ENCODE results near the gene CD22. TPM values are rescaled to one million over a fixed set of nuclear protein-coding genes. Genes with fewer than 3 reads are reported as not detected.

Gene CD22
- total and polyA plus RNA-seq, 2 of the 4 experiments (the other 2 are of a cell fraction): 0.18 to 0.22 TPM

- H3K4me3 ChIP-seq (ENCODE audit: insufficient read depth, low read depth, low read length): no peak overlapping the region
- no peak for ATAC-seq (ENCODE audit: low read depth)
These were observed 29.3 kb upstream of the CD22 start for GRCh38 chr19:35299523-35300338.

More at GRCh38 chr19:35299523-35300338, 29.3 kb upstream of the CD22 start:
- in situ Hi-C loops (cut with MboI; ENCODE audit: low sequenced_read_pairs) (no loop called here), dilution Hi-C loops (cut with HindIII; ENCODE audit: low sequenced_read_pairs, unreplicated experiment) (no loop called here), intact Hi-C loops (cut with micrococcal nuclease) (no loop called here)
- WGBS, 2 experiments (ENCODE audit: extremely low coverage in 2 of 2, insufficient read length in 1 of 2): 49% methylated on average over 23 of the region's 55 CpGs; no CpG with 5 or more reads in 1 of the 2 experiments
- H3K4ac ChIP-seq (ENCODE audit: low read depth, low read length): no peak overlapping the region
- no peaks in the 10 kb centered on the region for H3K36me3 ChIP-seq (ENCODE audit: control insufficient read depth, insufficient read depth, low read length)
- TF ChIP-seq MAZ (IDR thresholded peaks at IDR 0.05; ENCODE audit: borderline replicate concordance, low read depth, low read length) (no peak), BHLHE40 (IDR thresholded peaks at IDR 0.05; ENCODE audit: low read depth, low read length) (no peak), RAD21 (IDR thresholded peaks at IDR 0.05; ENCODE audit: low read length) (no peak), NFE2L2 (IDR thresholded peaks at IDR 0.05; ENCODE audit: low read depth, low read length) (no peak), MXI1 (IDR thresholded peaks at IDR 0.05; ENCODE audit: borderline replicate concordance, low read depth, low read length) (no peak), POLR2A (IDR thresholded peaks at IDR 0.05; ENCODE audit: low read depth, low read length) (no peak)
- TF ChIP-seq, protein P1, sequence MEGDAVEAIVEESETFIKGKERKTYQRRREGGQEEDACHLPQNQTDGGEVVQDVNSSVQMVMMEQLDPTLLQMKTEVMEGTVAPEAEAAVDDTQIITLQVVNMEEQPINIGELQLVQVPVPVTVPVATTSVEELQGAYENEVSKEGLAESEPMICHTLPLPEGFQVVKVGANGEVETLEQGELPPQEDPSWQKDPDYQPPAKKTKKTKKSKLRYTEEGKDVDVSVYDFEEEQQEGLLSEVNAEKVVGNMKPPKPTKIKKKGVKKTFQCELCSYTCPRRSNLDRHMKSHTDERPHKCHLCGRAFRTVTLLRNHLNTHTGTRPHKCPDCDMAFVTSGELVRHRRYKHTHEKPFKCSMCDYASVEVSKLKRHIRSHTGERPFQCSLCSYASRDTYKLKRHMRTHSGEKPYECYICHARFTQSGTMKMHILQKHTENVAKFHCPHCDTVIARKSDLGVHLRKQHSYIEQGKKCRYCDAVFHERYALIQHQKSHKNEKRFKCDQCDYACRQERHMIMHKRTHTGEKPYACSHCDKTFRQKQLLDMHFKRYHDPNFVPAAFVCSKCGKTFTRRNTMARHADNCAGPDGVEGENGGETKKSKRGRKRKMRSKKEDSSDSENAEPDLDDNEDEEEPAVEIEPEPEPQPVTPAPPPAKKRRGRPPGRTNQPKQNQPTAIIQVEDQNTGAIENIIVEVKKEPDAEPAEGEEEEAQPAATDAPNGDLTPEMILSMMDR (conservative IDR thresholded peaks at IDR 0.05; ENCODE audit: low read depth, low read length): no peak
- ChIA-PET CTCF (no interaction called here), POLR2A (ENCODE audit: unreplicated experiment) (no interaction called here)
- no peak overlapping the region for H2BK120ac ChIP-seq (ENCODE audit: low read depth, low read length)
- no peak overlapping the region for H4K91ac ChIP-seq (ENCODE audit: insufficient read depth, low read depth, low read length)
- no peak overlapping the region for H2BK5ac ChIP-seq (ENCODE audit: low read depth, low read length, poor library complexity, severe bottlenecking)
- no TSS peak for BruUV-seq (replicated peaks)
- no peak overlapping the region for H2AK5ac ChIP-seq (ENCODE audit: low read depth, low read length)
- H3K23ac ChIP-seq (ENCODE audit: low read depth, low read length): no peak overlapping the region
- no peak overlapping the region for H3K56ac ChIP-seq (ENCODE audit: extremely low read depth, insufficient read depth, low read length)
- no peak overlapping the region for H4K5ac ChIP-seq (ENCODE audit: low read depth, low read length)
- H3K4me1 ChIP-seq (ENCODE audit: control insufficient read depth, insufficient read depth, low read length): no peaks in the 10 kb centered on the region
- no peak overlapping the region for H3K9ac ChIP-seq (ENCODE audit: low read depth, low read length)
- H3K27me3 ChIP-seq (ENCODE audit: control insufficient read depth, insufficient read depth, low read length): peaks cover 6% of the 10 kb centered on the region
- no peaks in the 10 kb centered on the region for H4K20me1 ChIP-seq (ENCODE audit: insufficient read depth, low read length)
- H2BK15ac ChIP-seq (ENCODE audit: low read depth, low read length): no peak overlapping the region
- no peak overlapping the region for H3K4me2 ChIP-seq (ENCODE audit: low read depth, low read length)
- H4K8ac ChIP-seq (ENCODE audit: low read depth in 2 of 2, low read length in 2 of 2): no peak overlapping the region
- no peak for DNase-seq
- H3K18ac ChIP-seq (ENCODE audit: low read depth, low read length): no peak overlapping the region
- no peaks in the 10 kb centered on the region for H3K79me1 ChIP-seq (ENCODE audit: low read depth in 1 of 2, low read length in 2 of 2)
- H2BK20ac ChIP-seq (ENCODE audit: low read depth, low read length): no peak overlapping the region
- no peaks in the 10 kb centered on the region for H3K9me3 ChIP-seq (ENCODE audit: control insufficient read depth, insufficient read depth, low read length)
- H3K27ac ChIP-seq (ENCODE audit: insufficient read depth, low read length): no peak overlapping the region
- no peak overlapping the region for H2AK9ac ChIP-seq (replicated peaks; ENCODE audit: low read depth, low read length, poor library complexity)
- no peak overlapping the region for H3K14ac ChIP-seq (replicated peaks; ENCODE audit: low read depth, low read length)
- H2AFZ ChIP-seq (replicated peaks; ENCODE audit: low read length, poor library complexity): peak overlapping the region; percentile 43
- peaks cover 15% of the 10 kb centered on the region for H3K9me1 ChIP-seq (ENCODE audit: insufficient read depth, low read length)

Data from IMR-90 (cell line).